GM21723 (cell line): ENCODE measurements around the gene MAN2B2.

ENCODE experiments used
- ATAC-seq: cut with Tn5 transposase; IDR thresholded peaks from one replicate; pipeline ENCODE4 v1.9.1; 2021; ENCODE audit warnings: mild to moderate bottlenecking, moderate library complexity; ENCODE audit not compliant: unreplicated experiment

The MAN2B2 gene

GRCh38 chr4:6566391-6567190 lies 8.4 kb upstream of the MAN2B2 start:
- no peak for ATAC-seq

GRCh38 chr4:6567218-6567617 lies 7.8 kb upstream of the MAN2B2 start:
- ATAC-seq: no peak

GRCh38 chr4:6568148-6568547 lies 6.8 kb upstream of the MAN2B2 start:
- ATAC-seq: no peak

GRCh38 chr4:6568689-6569332 lies 6.2 kb upstream of the MAN2B2 start:
- ATAC-seq: no peak

- ATAC-seq: no peak
Observed at GRCh38 chr4:6571608-6572007, 3.4 kb upstream of the MAN2B2 start.

GRCh38 chr4:6573551-6573950 lies 1.4 kb upstream of the MAN2B2 start:
- no peak for ATAC-seq

- no peak for ATAC-seq
Observed at GRCh38 chr4:6573986-6574746, 823 bp upstream of the MAN2B2 start.

- peak; percentile 10 for ATAC-seq
Observed at GRCh38 chr4:6575503-6576240, 683 bp downstream of the MAN2B2 start.

GRCh38 chr4:6576512-6576911 lies 1.5 kb downstream of the MAN2B2 start:
- no peak for ATAC-seq

GRCh38 chr4:6576932-6577331 lies 1.9 kb downstream of the MAN2B2 start:
- ATAC-seq: no peak

GRCh38 chr4:6577409-6577808 lies 2.4 kb downstream of the MAN2B2 start:
- ATAC-seq: no peak

GRCh38 chr4:6578221-6578620 lies 3.2 kb downstream of the MAN2B2 start:
- no peak for ATAC-seq

- ATAC-seq: no peak
Observed at GRCh38 chr4:6580353-6580752, 5.4 kb downstream of the MAN2B2 start.

GRCh38 chr4:6581566-6582121 lies 6.7 kb downstream of the MAN2B2 start:
- ATAC-seq: no peak

- no peak for ATAC-seq
Observed at GRCh38 chr4:6582889-6583490, 8.0 kb downstream of the MAN2B2 start.

GRCh38 chr4:6584865-6585264 lies 9.9 kb downstream of the MAN2B2 start:
- no peak for ATAC-seq

- no peak for ATAC-seq
Observed at GRCh38 chr4:6586715-6587325, 11.8 kb downstream of the MAN2B2 start.

- ATAC-seq: no peak
Observed at GRCh38 chr4:6589444-6589843, 14.5 kb downstream of the MAN2B2 start.

- ATAC-seq: no peak
Observed at GRCh38 chr4:6591313-6591712, 16.3 kb downstream of the MAN2B2 start.

- no peak for ATAC-seq
Observed at GRCh38 chr4:6591781-6592180, 16.8 kb downstream of the MAN2B2 start.
